Activated CD4-positive, alpha-beta T cell treated with anti-CD3 and anti-CD28 coated beads for 24 hours (primary cell): ENCODE data around the gene CRTC1.
"Not testable (repeated sequence)": the region's sequence is repeated elsewhere in the genome, so short reads cannot be mapped to it uniquely, and the experiment has no call there.

Source experiments
- DNase-seq, 2 donors: peaks; one replicate each; pipeline ENCODE4 v3.0.0-alpha.2; 2020; ENCODE audit warnings: low read depth in 2 of 2

Gene CRTC1

GRCh38 chr19:18798384-18799352, 115.2 kb downstream of the CRTC1 start:
- DNase-seq = no peak

- no peak for DNase-seq
Measured at GRCh38 chr19:18799389-18799970, 116.0 kb downstream of the CRTC1 start.

DNA sequence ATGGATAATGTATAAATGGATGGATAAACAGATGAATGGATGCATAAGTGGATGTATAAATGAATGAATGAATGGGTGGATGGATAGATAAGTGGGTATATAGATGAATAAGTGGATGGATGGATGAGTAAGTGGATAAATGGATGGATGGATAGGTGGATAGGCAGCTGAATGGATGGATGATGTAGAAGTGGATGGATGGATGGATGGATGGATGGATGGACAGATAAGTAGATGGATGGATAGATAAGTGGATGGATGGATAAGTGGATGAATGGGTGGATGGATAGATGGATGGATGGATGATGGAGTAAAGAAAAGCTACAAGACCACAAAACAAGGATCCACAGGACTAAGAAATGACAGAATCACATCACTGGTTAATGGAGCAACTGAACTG, 116.6 kb downstream of the CRTC1 start:
- no peak for DNase-seq

- DNase-seq = no peak
Measured at GRCh38 chr19:18800636-18801035, 117.2 kb downstream of the CRTC1 start.

DNA sequence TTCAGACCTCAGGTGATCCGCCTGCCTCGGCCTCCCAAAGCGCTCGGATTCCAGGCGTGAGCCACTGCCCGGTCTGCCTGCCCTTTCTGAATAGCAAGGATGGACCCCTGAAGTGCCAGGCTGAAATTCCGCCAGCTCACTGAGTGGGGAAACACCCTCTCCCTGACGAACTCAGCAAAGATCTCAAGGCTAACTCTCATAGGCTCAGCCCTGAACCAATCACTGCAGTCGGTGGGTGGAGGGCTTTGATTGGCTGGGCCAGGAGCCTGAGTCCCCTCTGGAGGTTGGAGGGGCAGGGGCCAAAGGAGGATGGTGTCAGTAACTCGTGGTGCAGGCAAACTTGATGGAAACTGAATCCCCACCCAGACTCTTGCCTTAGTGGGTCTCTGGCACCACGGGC, 118.9 kb downstream of the CRTC1 start:
- no peak for DNase-seq

GRCh38 chr19:18803550-18804138, 120.2 kb downstream of the CRTC1 start:
- no peak for DNase-seq

- no peak for DNase-seq
Measured at GRCh38 chr19:18804139-18804601, 120.7 kb downstream of the CRTC1 start.

GRCh38 chr19:18804643-18805042, 121.2 kb downstream of the CRTC1 start:
- DNase-seq = no peak

GRCh38 chr19:18807861-18808331, 124.4 kb downstream of the CRTC1 start:
- DNase-seq = no peak

- DNase-seq = no peak
Measured at GRCh38 chr19:18809149-18809868, 125.8 kb downstream of the CRTC1 start.

DNA sequence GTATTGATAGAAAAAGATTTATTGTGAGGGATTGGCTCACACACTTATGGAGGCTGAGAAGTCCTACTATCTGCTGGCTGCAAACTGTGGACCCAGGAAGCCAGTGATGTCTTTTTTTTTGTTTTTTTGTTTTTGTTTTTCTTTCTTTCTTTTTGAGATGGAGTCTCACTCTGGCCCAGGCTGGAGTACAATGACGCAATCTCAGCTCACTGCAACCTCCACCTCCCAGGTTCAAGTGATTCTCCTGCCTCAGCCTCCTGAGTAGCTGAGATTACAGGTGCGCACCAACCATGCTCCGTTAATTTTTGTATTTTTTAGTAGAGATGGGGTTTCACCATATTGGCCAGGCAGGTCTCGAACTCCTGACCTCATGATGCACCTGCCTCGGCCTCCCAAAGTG, 128.2 kb downstream of the CRTC1 start:
- DNase-seq = not testable (repeated sequence)

DNA sequence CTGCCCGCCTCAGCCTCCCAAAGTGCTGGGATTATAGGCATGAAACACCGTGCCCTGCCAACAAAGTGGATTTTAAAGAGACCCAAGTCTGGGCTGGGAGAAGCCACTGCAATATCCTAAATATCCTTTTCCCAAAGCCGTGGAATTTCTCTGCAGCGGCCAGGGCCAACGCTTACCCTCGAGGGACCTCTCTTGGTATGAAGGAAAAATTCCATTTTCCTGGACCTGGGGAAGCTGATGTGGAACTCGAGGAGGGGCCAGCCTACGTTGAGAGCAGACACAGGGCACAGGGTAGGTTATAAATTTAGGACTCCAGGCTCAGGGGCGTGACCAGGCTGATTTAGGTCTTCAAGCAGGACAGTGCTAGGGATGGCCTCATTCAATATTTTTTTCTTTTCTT, 130.6 kb downstream of the CRTC1 start:
- DNase-seq = no peak

GRCh38 chr19:18815673-18816072, 132.2 kb downstream of the CRTC1 start:
- DNase-seq = no peak

DNA sequence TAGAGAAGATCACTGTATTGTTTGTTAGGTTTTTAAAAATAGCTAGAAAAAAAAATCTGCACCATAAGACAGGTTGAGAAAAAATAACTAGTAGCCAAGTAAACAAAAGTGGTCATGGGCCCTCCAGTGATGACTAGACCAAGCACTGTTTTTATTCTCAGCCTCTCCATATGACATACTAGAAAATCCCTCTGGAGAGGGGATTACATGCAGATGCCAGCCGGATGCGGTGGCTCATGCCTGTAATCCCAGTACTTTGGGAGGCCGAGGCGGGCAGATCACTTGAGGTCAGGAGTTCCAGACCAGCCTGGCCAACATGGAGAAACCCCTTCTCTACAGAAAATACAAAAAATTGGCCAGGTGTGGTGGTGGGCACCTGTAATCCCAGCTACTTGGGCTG, 133.2 kb downstream of the CRTC1 start:
- DNase-seq = not testable (repeated sequence)

- no peak for DNase-seq
Measured at GRCh38 chr19:18817574-18817973, 134.1 kb downstream of the CRTC1 start.

GRCh38 chr19:18828786-18829185, 145.3 kb downstream of the CRTC1 start:
- DNase-seq = no peak

DNA sequence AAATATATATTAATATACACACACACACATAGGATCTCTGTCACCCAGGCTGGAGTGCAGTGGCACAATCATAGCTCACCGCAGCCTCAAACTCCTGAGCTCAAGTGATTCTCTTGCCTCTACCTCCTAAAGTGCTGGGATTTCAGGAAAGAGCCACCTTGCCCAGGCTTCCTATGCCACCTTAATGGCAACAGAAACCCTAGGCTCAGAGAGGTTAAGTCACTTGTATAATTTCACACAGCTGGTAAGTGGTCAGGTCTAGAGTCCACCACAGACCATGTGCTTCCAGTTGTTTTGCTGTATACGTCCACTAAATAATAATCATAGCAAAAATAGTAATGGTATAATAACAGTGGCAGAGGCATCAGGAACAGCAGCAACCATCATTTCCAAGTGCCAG, 147.0 kb downstream of the CRTC1 start:
- DNase-seq = no peak

- peak; percentile 89 to 96 for DNase-seq
Measured at GRCh38 chr19:18831524-18832305, 148.2 kb downstream of the CRTC1 start, which contains the start of gene UPF1. TSS of gene UPF1 (plus strand) at chr19:18831959. CDS start at chr19:18832210, 251 bp downstream.
